GM19452 (cell line): Measurements from ENCODE around the gene GRB10.

ENCODE experiments used
- ATAC-seq: cut with Tn5 transposase; IDR thresholded peaks from one replicate; pipeline ENCODE4 v1.9.1; 2021; ENCODE audit not compliant: unreplicated experiment

The GRB10 gene

DNA sequence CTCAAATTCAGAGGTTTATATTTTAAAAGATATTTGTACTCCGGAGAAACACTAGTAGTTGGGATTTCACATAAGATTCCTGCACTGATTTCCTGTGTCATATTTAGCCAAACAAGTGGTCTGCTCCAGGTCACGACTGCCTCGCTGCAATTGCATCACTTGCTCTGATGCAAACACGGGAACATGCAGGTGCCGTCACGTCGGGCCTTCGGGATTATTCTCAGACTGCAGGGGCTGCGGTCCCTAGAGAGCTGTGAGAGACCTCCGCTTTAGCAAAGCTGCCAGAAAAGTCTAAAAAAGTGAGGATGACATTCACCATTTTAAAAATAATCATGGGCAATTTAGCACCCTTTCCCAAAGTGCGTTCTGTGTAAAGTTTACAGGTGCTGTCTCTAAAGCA lies 124.0 kb downstream of the GRB10 start:
- no peak for ATAC-seq

- ATAC-seq: no peak
Measured at GRCh38 chr7:50657912-50658311, 124.8 kb downstream of the GRB10 start.

GRCh38 chr7:50657341-50657873 lies 125.3 kb downstream of the GRB10 start:
- no peak for ATAC-seq

DNA sequence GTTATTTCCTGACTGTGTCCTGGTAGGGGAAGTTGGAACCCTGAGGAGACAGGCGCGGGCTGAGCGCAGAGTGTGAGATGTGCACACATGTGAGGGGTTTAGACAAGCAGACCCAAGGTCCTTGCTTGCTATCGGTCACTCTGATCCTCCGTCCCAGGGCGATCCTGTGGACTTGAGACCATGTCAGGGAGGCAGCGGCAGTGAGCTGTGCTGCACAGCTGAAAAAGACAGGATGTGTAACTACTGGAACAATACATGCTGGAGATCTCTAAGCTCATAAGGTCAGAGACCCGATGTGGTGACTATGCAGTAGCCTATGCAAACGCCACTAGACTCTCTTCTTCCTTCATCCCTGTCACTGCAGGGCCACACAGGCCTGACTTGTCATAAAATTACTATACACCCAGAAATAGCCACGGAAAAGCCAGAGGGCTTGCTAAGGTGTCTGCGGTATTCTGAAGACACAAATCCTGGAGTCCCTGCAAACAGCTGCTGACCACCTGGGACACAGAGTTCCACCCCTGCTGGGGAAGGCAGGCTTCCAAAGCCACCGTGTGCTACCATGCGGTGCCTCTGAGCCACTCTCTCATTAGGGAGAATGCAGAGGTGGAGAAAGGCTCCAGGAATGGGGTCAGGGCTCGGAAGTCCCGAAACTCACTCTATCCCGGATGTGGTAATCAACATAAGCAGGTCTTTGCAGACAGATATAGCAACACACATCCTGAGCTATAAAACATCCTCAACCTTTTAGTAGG lies 126.4 kb downstream of the GRB10 start:
- ATAC-seq: no peak

GRCh38 chr7:50655490-50655889 lies 127.2 kb downstream of the GRB10 start:
- ATAC-seq: no peak

DNA sequence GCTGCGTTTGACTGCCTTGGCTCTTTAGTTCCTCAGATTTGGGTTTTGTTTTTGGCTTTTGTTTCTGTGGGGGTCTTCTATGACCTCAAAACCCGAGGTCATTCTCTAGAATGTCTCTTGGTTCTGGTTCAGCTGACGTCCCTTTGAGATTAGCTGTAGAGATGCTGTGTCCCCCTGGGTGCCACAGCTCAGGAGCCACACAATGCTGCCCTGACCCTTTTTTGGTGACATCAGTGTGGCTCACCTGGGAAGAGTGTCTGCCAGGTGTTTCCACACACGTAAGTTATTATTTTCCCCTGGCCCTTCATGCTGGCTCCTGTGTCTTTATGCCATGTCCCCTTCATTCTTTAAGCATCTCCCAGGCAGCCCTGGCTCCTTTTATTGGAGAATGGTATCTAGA lies 127.7 kb downstream of the GRB10 start:
- ATAC-seq: no peak

DNA sequence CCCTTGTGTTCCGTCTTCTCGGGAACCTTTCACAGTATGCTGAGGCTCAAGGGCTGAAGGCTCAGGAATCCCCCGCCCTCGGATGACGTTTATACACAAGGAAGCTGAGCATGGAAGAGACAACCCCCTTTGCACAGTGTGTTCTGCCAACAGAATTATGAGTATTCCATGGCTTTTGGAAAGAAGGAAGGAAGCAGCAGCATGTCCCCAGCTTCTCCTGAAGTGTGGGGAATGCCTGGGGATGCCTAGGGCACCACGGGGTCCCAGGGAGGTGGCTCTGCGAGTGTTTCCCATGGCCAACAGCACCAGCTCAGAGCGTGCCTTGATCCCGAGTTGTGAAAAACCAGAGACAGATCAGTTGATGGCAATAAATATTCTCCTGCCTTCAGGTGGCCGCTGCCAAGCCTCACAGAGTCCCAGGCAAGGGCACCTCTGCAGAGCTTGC lies 128.7 kb downstream of the GRB10 start:
- ATAC-seq: no peak

DNA sequence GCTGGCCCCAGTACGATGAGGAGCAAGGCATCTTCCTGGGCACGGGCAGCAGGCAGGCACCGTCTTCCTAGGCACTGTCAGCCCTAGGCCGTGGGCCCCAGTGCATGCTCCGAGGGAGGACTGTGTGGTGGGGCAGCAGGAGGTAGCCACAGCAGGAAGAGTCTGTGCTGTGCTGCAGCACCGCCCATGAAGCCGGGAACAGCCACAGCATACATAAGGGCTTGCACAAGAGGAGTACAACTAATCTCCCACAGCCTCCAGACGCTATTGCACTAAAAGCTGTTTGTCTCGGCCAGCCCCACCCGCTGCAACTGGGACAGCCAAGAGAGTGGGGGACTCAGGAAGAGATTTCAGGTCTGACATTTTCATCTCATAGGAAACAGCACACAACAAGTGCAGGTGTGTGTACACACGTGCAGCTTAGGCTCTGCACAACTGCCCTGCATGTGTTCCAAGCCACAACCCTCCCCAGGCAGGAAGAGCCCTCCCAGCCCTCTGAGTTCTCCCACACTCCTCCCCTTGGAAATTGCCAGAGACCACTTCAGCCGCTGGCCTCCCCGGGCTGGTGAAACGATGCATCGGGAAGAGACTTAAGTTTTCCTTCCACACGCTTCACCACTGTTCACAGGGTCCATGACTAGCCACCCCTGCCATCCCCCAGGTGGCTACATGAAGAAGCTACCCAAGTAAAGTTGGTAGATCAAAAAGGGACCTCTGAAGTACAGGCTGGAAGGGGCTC lies 129.4 kb downstream of the GRB10 start:
- no peak for ATAC-seq

DNA sequence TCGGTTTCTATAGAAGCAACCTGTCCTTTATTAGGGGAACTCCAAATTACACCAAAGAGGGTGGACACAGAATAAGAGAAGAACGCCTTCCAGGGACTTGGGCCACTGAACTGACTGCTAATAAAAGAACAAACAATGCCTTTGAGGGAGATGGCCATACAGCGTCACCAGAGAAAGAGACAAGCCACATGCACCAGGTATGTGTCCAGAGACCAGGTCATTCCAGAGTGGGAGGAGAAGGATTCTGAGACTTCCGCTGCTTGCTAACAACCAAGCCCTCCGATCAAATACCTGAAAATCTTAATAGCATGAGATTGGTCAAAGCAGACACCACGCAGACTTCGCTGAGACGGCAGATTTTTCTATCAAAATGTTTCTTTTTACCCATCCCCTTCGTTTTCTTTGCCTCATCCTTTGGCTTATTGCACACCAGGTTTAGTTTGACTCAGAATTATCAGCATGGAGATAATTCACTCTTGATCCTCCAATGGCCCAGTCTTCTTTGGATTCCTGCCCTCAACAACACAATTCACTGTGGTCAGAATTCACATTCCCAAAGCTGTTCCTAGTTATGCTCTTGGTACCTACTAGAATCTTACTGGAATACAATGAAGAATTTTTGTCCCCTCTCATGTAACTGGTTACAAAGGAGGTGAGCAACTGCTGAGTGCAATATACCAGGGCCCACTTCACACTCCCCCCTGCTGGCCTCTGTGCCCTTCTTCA lies 130.1 kb downstream of the GRB10 start:
- no peak for ATAC-seq

DNA sequence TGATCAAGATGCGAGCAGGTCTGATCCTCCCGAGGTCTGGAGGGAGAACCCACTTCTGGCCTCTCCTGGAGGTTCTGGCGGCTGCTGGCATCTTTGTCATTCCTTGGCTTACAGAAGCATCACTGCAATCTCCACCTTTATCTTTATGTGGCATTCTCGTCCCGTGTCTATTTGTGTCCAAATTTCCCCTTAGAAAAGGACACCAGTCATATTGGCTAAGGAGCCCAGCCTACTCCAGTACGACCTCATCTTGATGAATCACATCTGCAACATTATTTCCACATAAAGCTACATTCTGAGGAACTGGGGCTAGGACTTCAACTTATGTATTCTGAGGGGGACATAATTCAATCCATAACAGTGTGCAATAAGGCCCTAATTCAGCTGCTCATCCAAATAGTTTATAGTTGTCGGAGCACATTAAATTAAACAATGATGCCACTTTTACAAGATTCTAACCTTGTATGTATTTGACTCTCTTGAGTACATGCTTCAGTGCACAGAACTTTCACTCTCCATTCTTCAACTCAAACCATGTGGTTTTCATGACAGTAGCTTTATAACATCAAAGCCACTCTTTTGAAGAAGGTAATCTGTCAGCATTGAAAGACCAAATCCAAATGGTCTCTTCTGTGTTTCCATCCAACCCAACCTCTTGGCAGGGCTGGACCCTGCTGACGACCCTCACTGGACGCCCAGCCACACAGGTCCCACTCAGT lies 131.3 kb downstream of the GRB10 start:
- ATAC-seq: peak; percentile 64

GRCh38 chr7:50650057-50650664 lies 132.5 kb downstream of the GRB10 start:
- ATAC-seq: no peak

GRCh38 chr7:50649259-50649885 lies 133.3 kb downstream of the GRB10 start:
- no peak for ATAC-seq

GRCh38 chr7:50648570-50649169 lies 134.0 kb downstream of the GRB10 start:
- ATAC-seq: no peak

- ATAC-seq: no peak
Measured at GRCh38 chr7:50648076-50648475, 134.6 kb downstream of the GRB10 start.

GRCh38 chr7:50647286-50647980 lies 135.3 kb downstream of the GRB10 start:
- ATAC-seq: no peak

- ATAC-seq: no peak
Measured at GRCh38 chr7:50646069-50646468, 136.6 kb downstream of the GRB10 start.

- no peak for ATAC-seq
Measured at GRCh38 chr7:50645186-50645585, 137.5 kb downstream of the GRB10 start.

GRCh38 chr7:50644586-50644985 lies 138.1 kb downstream of the GRB10 start:
- no peak for ATAC-seq

DNA sequence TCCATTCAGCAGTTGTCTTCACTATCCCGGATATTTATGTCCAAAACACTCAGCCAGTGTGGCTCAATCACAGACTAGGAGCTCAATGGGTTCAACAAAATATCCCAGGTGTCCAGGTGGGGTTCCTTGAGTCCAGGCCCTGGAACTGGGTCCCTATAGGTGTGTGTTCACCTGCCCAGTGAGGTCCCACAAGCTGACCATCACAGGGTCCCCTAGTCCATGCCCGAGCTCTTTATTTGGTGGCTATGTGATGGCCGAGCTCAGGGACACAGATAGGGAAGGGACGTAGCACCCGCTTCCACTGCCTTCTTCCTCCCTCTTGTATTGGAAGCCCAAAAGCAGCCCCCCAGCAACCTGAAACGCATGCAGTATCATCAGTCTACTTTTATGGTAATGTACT lies 138.6 kb downstream of the GRB10 start:
- no peak for ATAC-seq
